ENCODE measurements around the gene SKAP2. TPM values are rescaled to one million over a fixed set of nuclear protein-coding genes. Genes with fewer than 3 reads are reported as not detected.
"Not testable (repeated sequence)": the region's sequence is repeated elsewhere in the genome, so short reads cannot be mapped to it uniquely, and the experiment has no call there.

Gene SKAP2
- polyA plus RNA-seq, 2 of the 4 experiments (the other 2 are of a cell fraction), result 18.7 to 23.0 TPM

GRCh38 chr7:26841003-26841739 is 23.2 kb downstream of the SKAP2 start:
- ChIA-PET POLR2A (no interaction called here), CTCF (interaction anchor here (1.2 kb wide), 1 partner anchor 320 kb away, joined by 3 read pairs; no protein-coding TSS in a partner anchor)
- FAIRE-seq (no peak), DNase-seq (ENCODE audit: low read depth in 1 of 2, low spot score in 1 of 2) (no peak), ATAC-seq (no peak)
- 75% methylated on average over 4 of the region's 4 CpGs for WGBS (ENCODE audit: missing lambda C conversion rate)
- H3K4me3 ChIP-seq, result no peak overlapping the region
- no peak overlapping the region for H3K27ac ChIP-seq
- 0 out of 3 replicates have a peak, but pooled peaks cover 4% of the 10 kb centered on the region for H3K9me3 ChIP-seq
- no peak overlapping the region for H3K4me2 ChIP-seq
- no peaks in the 10 kb centered on the region for H3K4me1 ChIP-seq
- no peak for TF ChIP-seq ZNF302 (CRISPR knock-in tag; IDR thresholded peaks at IDR 0.05)
- no peak for TF ChIP-seq USF2 (IDR thresholded peaks at IDR 0.05)
- TF ChIP-seq HES2 (IDR thresholded peaks at IDR 0.05), result no peak
- TF ChIP-seq ZSCAN20 (CRISPR knock-in tag; IDR thresholded peaks at IDR 0.05), result no peak

GRCh38 chr7:26836793-26837192 is 27.6 kb downstream of the SKAP2 start:
- ATAC-seq; FAIRE-seq; POLR2A ChIA-PET; H3K27ac ChIP-seq; H3K4me3 ChIP-seq; H3K9me3 ChIP-seq; DNase-seq (ENCODE audit: low read depth in 1 of 2, low spot score in 1 of 2); H3K4me1 ChIP-seq; H3K4me2 ChIP-seq: not testable (repeated sequence)
- WGBS (ENCODE audit: missing lambda C conversion rate), result 80% methylated on average over 3 of the region's 3 CpGs
- CTCF ChIA-PET, result interaction anchor here (0.8 kb wide), 1 partner anchor 307 kb away, joined by 3 read pairs; the partner anchor contains the start of gene HOXA5

DNA sequence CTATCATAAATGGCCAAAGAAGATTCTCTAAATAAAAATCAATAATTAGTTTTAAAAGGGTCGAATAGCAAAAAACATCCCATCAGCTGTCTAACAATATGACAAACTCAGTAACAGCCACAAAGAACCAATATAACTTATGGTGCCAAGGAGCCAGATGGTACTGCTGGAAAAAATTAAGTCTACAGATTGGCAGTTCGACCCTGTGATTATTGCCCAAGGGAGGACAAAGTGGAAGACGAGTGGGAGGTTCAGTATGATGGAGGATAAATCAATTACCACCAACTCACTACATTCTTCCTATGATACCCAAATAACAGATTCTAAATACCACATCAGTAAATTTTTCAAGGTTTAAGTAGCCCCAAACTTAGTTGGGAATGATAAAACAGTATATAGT is 49.0 kb downstream of the SKAP2 start:
- ChIA-PET POLR2A (no interaction called here), CTCF (no interaction called here)
- WGBS (ENCODE audit: missing lambda C conversion rate), result 92% methylated on average over 3 of the region's 3 CpGs
- Histone ChIP-seq H3K27ac (no peak overlapping the region), H3K4me2 (no peak overlapping the region), H3K4me1 (peaks cover 11% of the 10 kb centered on the region; the same call in 2 of the 3 replicates), H3K4me3 (no peak overlapping the region), H3K9me3 (no peaks in the 10 kb centered on the region)
- TF ChIP-seq BCL3 (IDR thresholded peaks at IDR 0.05) (no peak), EP300 (IDR thresholded peaks at IDR 0.05) (no peak), MAZ (IDR thresholded peaks at IDR 0.05; ENCODE audit: borderline replicate concordance, low read depth, low read length) (no peak), ATOH8 (CRISPR knock-in tag; IDR thresholded peaks at IDR 0.05; ENCODE audit: low read depth) (no peak), MAFK (IDR thresholded peaks at IDR 0.05; ENCODE audit: partially characterized antibody) (no peak), RFX5 (IDR thresholded peaks at IDR 0.05) (no peak), FOSL2 (IDR thresholded peaks at IDR 0.05) (no peak), FOSL2 (CRISPR knock-in tag; IDR thresholded peaks at IDR 0.05) (no peak), EHF (CRISPR knock-in tag; IDR thresholded peaks at IDR 0.05) (no peak), PHF8 (IDR thresholded peaks at IDR 0.05; ENCODE audit: borderline replicate concordance, low read depth) (no peak), NR3C1 (IDR thresholded peaks at IDR 0.05) (no peak), RAD21 (conservative IDR thresholded peaks at IDR 0.05 in 1 of 2, IDR thresholded peaks at IDR 0.05 in 1 of 2) (no peak)
- TF ChIP-seq, protein P1, sequence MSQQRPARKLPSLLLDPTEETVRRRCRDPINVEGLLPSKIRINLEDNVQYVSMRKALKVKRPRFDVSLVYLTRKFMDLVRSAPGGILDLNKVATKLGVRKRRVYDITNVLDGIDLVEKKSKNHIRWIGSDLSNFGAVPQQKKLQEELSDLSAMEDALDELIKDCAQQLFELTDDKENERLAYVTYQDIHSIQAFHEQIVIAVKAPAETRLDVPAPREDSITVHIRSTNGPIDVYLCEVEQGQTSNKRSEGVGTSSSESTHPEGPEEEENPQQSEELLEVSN (IDR thresholded peaks at IDR 0.05; ENCODE audit: borderline replicate concordance, low read depth), result no peak
- ATAC-seq, result no peak
- FAIRE-seq, result no peak
- DNase-seq (ENCODE audit: low read depth in 1 of 2, low spot score in 1 of 2), result no peak

Data from A549 (cell line).